Tibial nerve (tissue), 4 donors: ENCODE measurements around the gene MLXIPL. TPM values are rescaled to one million over a fixed set of nuclear protein-coding genes. Genes with fewer than 3 reads are reported as not detected.
"Not testable (repeated sequence)": the region's sequence is repeated elsewhere in the genome, so short reads cannot be mapped to it uniquely, and the experiment has no call there.

Source experiments
- DNase-seq, 2 donors: peaks; one replicate each; pipeline ENCODE4 v3.0.0-alpha.2; 2019; ENCODE audit warnings: low spot score in 2 of 2
- H3K27ac ChIP-seq, 4 donors: fragments of 200-600 bp; sonication (generic) in 3 of 4; one replicate each; pipeline ENCODE4 v1.5.1; 2017 to 2019; ENCODE audit warnings: mild to moderate bottlenecking in 1 of 4
- H3K27me3 ChIP-seq, 2 donors: fragments of 200-600 bp; sonication (generic) in 1 of 2; one replicate each; pipeline versions ENCODE4 v1.5.1 to v1.6.0; 2017 to 2019
- H3K36me3 ChIP-seq, 3 donors: fragments of 200-600 bp; sonication (generic); one replicate each; pipeline ENCODE4 v1.5.1; 2018 to 2019
- H3K4me1 ChIP-seq, 4 donors: fragments of 200-600 bp; sonication (generic) in 3 of 4; one replicate each; pipeline ENCODE4 v1.5.1; 2017 to 2019
- H3K4me3 ChIP-seq, 4 donors: fragments of 200-600 bp; sonication (generic) in 3 of 4; one replicate each; pipeline ENCODE4 v1.5.1; 2017 to 2019; ENCODE audit warnings: mild to moderate bottlenecking in 1 of 4, moderate library complexity in 1 of 4
- H3K9me3 ChIP-seq, 4 donors: fragments of 200-600 bp; sonication (generic) in 3 of 4; one replicate each; pipeline ENCODE4 v1.5.1; 2017 to 2019
- EP300 ChIP-seq, 2 donors: sonication (generic); formaldehyde crosslinking; IDR thresholded peaks; one replicate each; pipeline ENCODE4 v1.6.1; 2017; ENCODE audit warnings: antibody characterized with exemption in 2 of 2, mild to moderate bottlenecking in 1 of 2
- POLR2A ChIP-seq, 2 donors: fragments of 450-650 bp; IDR thresholded peaks; one replicate each; pipeline ENCODE4 v1.6.1; 2017; ENCODE audit warnings: antibody characterized with exemption in 2 of 2, mild to moderate bottlenecking in 2 of 2, moderate library complexity in 2 of 2
- WGBS, 2 donors: methylation state at CpG; one replicate each; pipeline ENCODE4 v1.1.5; 2018; 5-methylcytosine and 5-hydroxymethylcytosine counted together
- total RNA-seq, 4 donors: library from RNA; depleted of rRNA; stranded (reverse); fragments of >200 nt; gene quantifications; one replicate each; pipeline ENCODE4 v1.1.0, GENCODE V29; 2016
- TF ChIP-seq, protein P1 (sequence below), 5 experiments: fragments of 200-600 bp in 3 of 5; fragments of 450-650 bp in 2 of 5; sonication (generic) in 3 of 5; IDR thresholded peaks; one replicate each; pipeline ENCODE4 v1.5.1; 2016 to 2019; ENCODE audit warnings: antibody characterized with exemption in 5 of 5, mild to moderate bottlenecking in 3 of 5, moderate library complexity in 2 of 5

MLXIPL gene
- total RNA-seq, 4 donors from 2014 or later = 16.2 to 83.5 (median 59.6) TPM

GRCh38 chr7:73663033-73663432 is 38.7 kb upstream of the MLXIPL start:
- H3K27ac ChIP-seq = no peak overlapping the region
- H3K36me3 ChIP-seq = no peaks in the 10 kb centered on the region
- no peak overlapping the region for H3K4me3 ChIP-seq
- no peak for TF ChIP-seq POLR2A (IDR thresholded peaks at IDR 0.05)
- TF ChIP-seq EP300 (IDR thresholded peaks at IDR 0.05) = no peak
- TF ChIP-seq, protein P1, sequence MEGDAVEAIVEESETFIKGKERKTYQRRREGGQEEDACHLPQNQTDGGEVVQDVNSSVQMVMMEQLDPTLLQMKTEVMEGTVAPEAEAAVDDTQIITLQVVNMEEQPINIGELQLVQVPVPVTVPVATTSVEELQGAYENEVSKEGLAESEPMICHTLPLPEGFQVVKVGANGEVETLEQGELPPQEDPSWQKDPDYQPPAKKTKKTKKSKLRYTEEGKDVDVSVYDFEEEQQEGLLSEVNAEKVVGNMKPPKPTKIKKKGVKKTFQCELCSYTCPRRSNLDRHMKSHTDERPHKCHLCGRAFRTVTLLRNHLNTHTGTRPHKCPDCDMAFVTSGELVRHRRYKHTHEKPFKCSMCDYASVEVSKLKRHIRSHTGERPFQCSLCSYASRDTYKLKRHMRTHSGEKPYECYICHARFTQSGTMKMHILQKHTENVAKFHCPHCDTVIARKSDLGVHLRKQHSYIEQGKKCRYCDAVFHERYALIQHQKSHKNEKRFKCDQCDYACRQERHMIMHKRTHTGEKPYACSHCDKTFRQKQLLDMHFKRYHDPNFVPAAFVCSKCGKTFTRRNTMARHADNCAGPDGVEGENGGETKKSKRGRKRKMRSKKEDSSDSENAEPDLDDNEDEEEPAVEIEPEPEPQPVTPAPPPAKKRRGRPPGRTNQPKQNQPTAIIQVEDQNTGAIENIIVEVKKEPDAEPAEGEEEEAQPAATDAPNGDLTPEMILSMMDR (IDR thresholded peaks at IDR 0.05) = no peak
- no peaks in the 10 kb centered on the region for H3K27me3 ChIP-seq
- H3K4me1 ChIP-seq = peaks cover 0 to 5% (median 0%) of the 10 kb centered on the region in 4 donors
- no peak for DNase-seq
- peaks cover 0 to 22% (median 0%) of the 10 kb centered on the region in 4 donors for H3K9me3 ChIP-seq

GRCh38 chr7:73660594-73660993 is 36.3 kb upstream of the MLXIPL start:
- not testable (repeated sequence) for H3K36me3 ChIP-seq, H3K4me3 ChIP-seq, H3K27me3 ChIP-seq, H3K4me1 ChIP-seq, DNase-seq, H3K27ac ChIP-seq
- H3K9me3 ChIP-seq = peaks cover 0 to 22% (median 0%) of the 10 kb centered on the region in 4 donors
- WGBS, 2 donors = 48 to 54% methylated on average over 4 of the region's 4 CpGs

DNA sequence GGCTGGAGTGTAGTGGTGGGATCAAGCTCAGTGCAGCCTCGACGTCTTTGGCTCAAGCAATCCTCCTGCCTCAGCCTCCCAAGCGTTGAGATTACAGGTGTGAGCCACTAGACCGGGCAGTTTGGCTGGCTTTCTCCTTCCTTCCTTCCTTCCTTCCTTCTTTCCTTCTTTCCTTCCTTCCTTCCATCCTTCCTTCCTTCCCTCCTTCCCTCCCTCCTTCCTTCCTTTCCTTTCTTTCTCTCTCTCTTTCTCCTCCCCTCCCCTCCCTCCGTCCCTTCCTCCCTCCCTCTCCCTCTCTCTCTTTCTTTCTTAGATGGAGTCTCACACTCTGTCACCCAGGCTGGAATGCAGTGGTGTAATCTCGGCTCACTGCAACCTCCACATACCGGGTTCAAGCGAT is 35.7 kb upstream of the MLXIPL start:
- Histone ChIP-seq H3K4me1 (no peaks in the 10 kb centered on the region), H3K4me3 (no peak overlapping the region), H3K27me3 (no peaks in the 10 kb centered on the region), H3K36me3 (no peaks in the 10 kb centered on the region), H3K9me3 (peaks cover 0 to 22% (median 0%) of the 10 kb centered on the region in 4 donors), H3K27ac (no peak overlapping the region)
- WGBS, 2 donors = 63 to 68% methylated on average over 8 of the region's 8 CpGs
- DNase-seq = no peak
- TF ChIP-seq, protein P1 (IDR thresholded peaks at IDR 0.05) = no peak
- TF ChIP-seq POLR2A (IDR thresholded peaks at IDR 0.05) (no peak), EP300 (IDR thresholded peaks at IDR 0.05) (no peak)

GRCh38 chr7:73655309-73655708 is 31.0 kb upstream of the MLXIPL start:
- H3K27ac ChIP-seq, H3K4me3 ChIP-seq, DNase-seq, H3K36me3 ChIP-seq, H3K9me3 ChIP-seq, H3K4me1 ChIP-seq: not testable (repeated sequence)
- H3K27me3 ChIP-seq = peaks cover 0 to 19% of the 10 kb centered on the region in 2 donors
- 79 to 84% methylated on average over 4 of the region's 4 CpGs for WGBS, 2 donors

GRCh38 chr7:73652541-73652949 is 28.2 kb upstream of the MLXIPL start:
- Histone ChIP-seq H3K27ac (no peak overlapping the region), H3K9me3 (no peaks in the 10 kb centered on the region), H3K4me1 (peaks cover 0 to 9% (median 3%) of the 10 kb centered on the region in 4 donors), H3K4me3 (no peak overlapping the region), H3K27me3 (peaks cover 0 to 45% of the 10 kb centered on the region in 2 donors), H3K36me3 (no peaks in the 10 kb centered on the region)
- TF ChIP-seq POLR2A (IDR thresholded peaks at IDR 0.05) = no peak
- TF ChIP-seq, protein P1 (IDR thresholded peaks at IDR 0.05) = no peak
- TF ChIP-seq EP300 (IDR thresholded peaks at IDR 0.05) = no peak
- WGBS, 2 donors = 76 to 79% methylated on average over 11 of the region's 11 CpGs
- DNase-seq = no peak

GRCh38 chr7:73650524-73650923 is 26.2 kb upstream of the MLXIPL start:
- WGBS, 2 donors = 77 to 78% methylated on average over 5 of the region's 5 CpGs
- Histone ChIP-seq H3K27me3 (peaks cover 0 to 65% of the 10 kb centered on the region in 2 donors), H3K4me1 (peaks cover 0 to 12% (median 3%) of the 10 kb centered on the region in 4 donors), H3K4me3 (no peak overlapping the region), H3K27ac (no peak overlapping the region), H3K9me3 (no peaks in the 10 kb centered on the region), H3K36me3 (no peaks in the 10 kb centered on the region)
- DNase-seq = no peak
- no peak for TF ChIP-seq POLR2A (IDR thresholded peaks at IDR 0.05)
- no peak for TF ChIP-seq EP300 (IDR thresholded peaks at IDR 0.05)
- TF ChIP-seq, protein P1 (IDR thresholded peaks at IDR 0.05) = no peak
